HepG2 (cell line): Measurements from ENCODE around the gene NDUFS2. TPM values are rescaled to one million over a fixed set of nuclear protein-coding genes. Genes with fewer than 3 reads are reported as not detected.

Experiments used
- ADNP ChIP-seq: sonication (generic); formaldehyde crosslinking; IDR thresholded peaks from 2 replicates; pipeline ENCODE4 v1.4.0; 2020; ENCODE audit warnings: missing genetic modification reagents
- CCDC6 ChIP-seq: sonication (generic); formaldehyde crosslinking; IDR thresholded peaks from 2 replicates; pipeline ENCODE4 v1.8.1; 2022; ENCODE audit warnings: mild to moderate bottlenecking, missing genetic modification reagents, moderate library complexity
- CREB1 ChIP-seq, 2 experiments: fragments of 450-650 bp in 1 of 2; IDR thresholded peaks; 2 replicates each; pipeline ENCODE4 v1.6.1; 2016 to 2017; ENCODE audit warnings: control low read depth in 1 of 2, mild to moderate bottlenecking in 1 of 2, missing compliant biosample characterization in 1 of 2, missing genetic modification characterization in 1 of 2
- HIVEP1 ChIP-seq: sonication (generic); formaldehyde crosslinking; IDR thresholded peaks from 2 replicates; pipeline ENCODE4 v1.4.0; 2020; ENCODE audit warnings: mild to moderate bottlenecking, missing genetic modification reagents
- KLF12 ChIP-seq: sonication (generic); formaldehyde crosslinking; IDR thresholded peaks from 2 replicates; pipeline ENCODE4 v1.4.0; 2020; ENCODE audit warnings: missing genetic modification reagents, borderline replicate concordance
- MYNN ChIP-seq: sonication (generic); formaldehyde crosslinking; IDR thresholded peaks from 2 replicates; pipeline ENCODE4 v1.4.0; 2020; ENCODE audit warnings: mild to moderate bottlenecking, low read depth, missing genetic modification reagents
- SNRNP70 ChIP-seq: fragments of 200-400 bp; formaldehyde crosslinking; IDR thresholded peaks from 2 replicates; pipeline ENCODE4 v1.6.1; 2017; ENCODE audit warnings: mild to moderate bottlenecking, low read depth, low read length, moderate library complexity
- SPEN ChIP-seq: sonication (generic); formaldehyde crosslinking; IDR thresholded peaks from 2 replicates; pipeline ENCODE4 v1.5.1; 2020; ENCODE audit warnings: low read depth, mild to moderate bottlenecking, missing genetic modification reagents
- ZBTB1 ChIP-seq: sonication (generic); formaldehyde crosslinking; IDR thresholded peaks from 2 replicates; pipeline ENCODE4 v1.4.0; 2020; ENCODE audit warnings: missing genetic modification reagents, borderline replicate concordance
- ZBTB20 ChIP-seq: sonication (generic); formaldehyde crosslinking; IDR thresholded peaks from 2 replicates; pipeline ENCODE4 v1.8.1; 2023; ENCODE audit warnings: missing genetic modification reagents, low read depth, mild to moderate bottlenecking, borderline replicate concordance
- ZNF12 ChIP-seq: sonication (generic); formaldehyde crosslinking; IDR thresholded peaks from 2 replicates; pipeline ENCODE4 v1.5.0; 2020; ENCODE audit warnings: missing genetic modification reagents
- ZNF264 ChIP-seq: sonication (generic); formaldehyde crosslinking; IDR thresholded peaks from 2 replicates; pipeline ENCODE4 v1.4.0; 2020; ENCODE audit warnings: missing genetic modification reagents
- ZNF34 ChIP-seq: sonication (generic); formaldehyde crosslinking; IDR thresholded peaks from 2 replicates; pipeline ENCODE4 v1.4.0; 2020; ENCODE audit warnings: mild to moderate bottlenecking, missing genetic modification reagents, borderline replicate concordance
- ZNF354B ChIP-seq: sonication (generic); formaldehyde crosslinking; IDR thresholded peaks from 2 replicates; pipeline ENCODE4 v1.8.0; 2022; ENCODE audit warnings: mild to moderate bottlenecking, missing genetic modification reagents
- ZNF549 ChIP-seq: sonication (generic); formaldehyde crosslinking; IDR thresholded peaks from 2 replicates; pipeline ENCODE4 v1.5.0; 2020; ENCODE audit warnings: missing genetic modification reagents
- ZNF564 ChIP-seq: sonication (generic); formaldehyde crosslinking; IDR thresholded peaks from 2 replicates; pipeline ENCODE4 v1.8.1; 2023; ENCODE audit warnings: mild to moderate bottlenecking, missing genetic modification reagents
- ZNF646 ChIP-seq: sonication (generic); formaldehyde crosslinking; IDR thresholded peaks from 2 replicates; pipeline ENCODE4 v1.9.0; 2021; ENCODE audit warnings: mild to moderate bottlenecking, missing genetic modification reagents
- ZNF703 ChIP-seq: sonication (generic); formaldehyde crosslinking; IDR thresholded peaks from 2 replicates; pipeline ENCODE4 v1.5.1; 2020; ENCODE audit warnings: missing genetic modification reagents, mild to moderate bottlenecking, moderate library complexity, borderline replicate concordance
- polyA plus RNA-seq, 8 experiments: library from polyadenylated mRNA; depleted of rRNA in 3 of 8; stranded (reverse) in 7 of 8; unstranded in 1 of 8; fragments of >200 nt; fragmentation: Illumina TruSeq in 4 of 8; extraction: Trizol in 4 of 8; gene quantifications; 2 replicates each; pipeline versions ENCODE4 v1.2.1 to v1.2.3, GENCODE V29; 2011 to 2016; ENCODE audit warnings: low read depth in 4 of 8, missing spikeins in 1 of 8, mixed read lengths in 1 of 8; ENCODE audit not compliant: insufficient read depth in 1 of 8
- total RNA-seq, 5 experiments: library from RNA; depleted of rRNA; stranded (reverse); fragments of >200 nt; fragmentation: Illumina TruSeq; extraction: Trizol; gene quantifications; 2 replicates each; pipeline ENCODE4 v1.2.3, GENCODE V29; 2016; ENCODE audit warnings: low read depth in 1 of 5
- TF ChIP-seq, protein P1 (sequence below): sonication (generic); formaldehyde crosslinking; IDR thresholded peaks from 2 replicates; pipeline ENCODE4 v1.8.0; 2022; ENCODE audit warnings: mild to moderate bottlenecking, missing genetic modification reagents, moderate library complexity
- TF ChIP-seq, protein P2 (sequence below): IDR thresholded peaks from 2 replicates; pipeline ENCODE4 v1.6.1; 2012; ENCODE audit warnings: low read depth, low read length, improper control_type of control experiment

Gene NDUFS2
- total and polyA plus RNA-seq, 2 of the 13 experiments (the other 11 are each of a cell fraction or from before 2014, with no cell fraction given), result 89.9 to 118 TPM

- TF ChIP-seq HIVEP1 (peak; percentile 59; the same call in 1 of the 2 replicates), SNRNP70 (no peak), ZNF703 (no peak), ZNF354B (CRISPR knock-in tag) (0 out of 2 replicates have a peak, but pooled peaks have one; percentile 37), CCDC6 (peak; percentile 55; the same call in 1 of the 2 replicates), ZNF646 (CRISPR knock-in tag) (no peak), KLF12 (no peak), CREB1 (IDR thresholded peaks at IDR 0.05) (peak; percentile 75), CREB1 (CRISPR knock-in tag; IDR thresholded peaks at IDR 0.05) (peak; percentile 95), SPEN (peak; percentile 85), ZBTB20 (CRISPR knock-in tag) (peak; percentile 76; the same call in 1 of the 2 replicates), ZNF549 (no peak), ZNF12 (no peak), MYNN (CRISPR knock-in tag) (no peak), ZNF564 (CRISPR knock-in tag) (no peak), ZNF34 (CRISPR knock-in tag) (no peak), ZNF264 (no peak), ADNP (CRISPR knock-in tag) (no peak), ZBTB1 (CRISPR knock-in tag) (no peak)
- TF ChIP-seq, protein P1, sequence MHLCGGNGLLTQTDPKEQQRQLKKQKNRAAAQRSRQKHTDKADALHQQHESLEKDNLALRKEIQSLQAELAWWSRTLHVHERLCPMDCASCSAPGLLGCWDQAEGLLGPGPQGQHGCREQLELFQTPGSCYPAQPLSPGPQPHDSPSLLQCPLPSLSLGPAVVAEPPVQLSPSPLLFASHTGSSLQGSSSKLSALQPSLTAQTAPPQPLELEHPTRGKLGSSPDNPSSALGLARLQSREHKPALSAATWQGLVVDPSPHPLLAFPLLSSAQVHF (CRISPR knock-in tag), result no peak
- TF ChIP-seq, protein P2, sequence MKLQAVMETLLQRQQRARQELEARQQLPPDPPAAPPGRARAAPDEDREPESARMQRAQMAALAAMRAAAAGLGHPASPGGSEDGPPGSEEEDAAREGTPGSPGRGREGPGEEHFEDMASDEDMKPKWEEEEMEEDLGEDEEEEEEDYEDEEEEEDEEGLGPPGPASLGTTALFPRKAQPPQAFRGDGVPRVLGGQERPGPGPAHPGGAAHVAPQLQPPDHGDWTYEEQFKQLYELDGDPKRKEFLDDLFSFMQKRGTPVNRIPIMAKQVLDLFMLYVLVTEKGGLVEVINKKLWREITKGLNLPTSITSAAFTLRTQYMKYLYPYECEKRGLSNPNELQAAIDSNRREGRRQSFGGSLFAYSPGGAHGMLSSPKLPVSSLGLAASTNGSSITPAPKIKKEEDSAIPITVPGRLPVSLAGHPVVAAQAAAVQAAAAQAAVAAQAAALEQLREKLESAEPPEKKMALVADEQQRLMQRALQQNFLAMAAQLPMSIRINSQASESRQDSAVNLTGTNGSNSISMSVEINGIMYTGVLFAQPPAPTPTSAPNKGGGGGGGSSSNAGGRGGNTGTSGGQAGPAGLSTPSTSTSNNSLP, result no peak
Observed at GRCh38 chr1:161201836-161202712, at the start of gene NDUFS2 (continued).
